Stomach (tissue), 9 donors: ENCODE results near the gene UBA7. TPM values are rescaled to one million over a fixed set of nuclear protein-coding genes. Genes with fewer than 3 reads are reported as not detected.

Experiments
- DNase-seq, 2 donors: peaks; one replicate each; pipeline versions ENCODE4 v3.0.0 to v3.0.0-alpha.2; 2013 to 2019
- H3K27ac ChIP-seq, 5 donors: fragments of 200-600 bp in 4 of 5; sonication (generic) in 4 of 5; one replicate each; pipeline ENCODE4 v1.5.1; 2013 to 2019; ENCODE audit warnings: mild to moderate bottlenecking in 1 of 5, moderate library complexity in 1 of 5
- H3K27me3 ChIP-seq, 3 donors: fragments of 200-600 bp; sonication (generic); one replicate each; pipeline ENCODE4 v1.5.1; 2017 to 2019; ENCODE audit warnings: mixed run types in 1 of 3
- H3K36me3 ChIP-seq, 4 donors: fragments of 200-600 bp; sonication (generic); 1 replicate in 3 of 4; 2 replicates in 1 of 4; pipeline ENCODE4 v1.5.1; 2016 to 2019
- H3K4me1 ChIP-seq, 4 donors: fragments of 200-600 bp; sonication (generic); one replicate each; pipeline ENCODE4 v1.5.1; 2016 to 2019
- H3K4me3 ChIP-seq, 4 donors: fragments of 200-600 bp; sonication (generic) in 3 of 4; one replicate each; pipeline ENCODE4 v1.5.1; 2016 to 2019; ENCODE audit warnings: mild to moderate bottlenecking in 1 of 4
- H3K9me3 ChIP-seq, 4 donors: fragments of 200-600 bp; sonication (generic); one replicate each; pipeline ENCODE4 v1.5.1; 2016 to 2019
- CTCF ChIP-seq, 7 experiments: fragments of 450-650 bp in 4 of 7; fragments of 200-600 bp in 3 of 7; sonication (generic) in 3 of 7; IDR thresholded peaks; one replicate each; pipeline ENCODE4 v1.5.1; 2016 to 2019; ENCODE audit warnings: antibody characterized with exemption in 7 of 7, control low read depth in 2 of 7, mild to moderate bottlenecking in 1 of 7
- EP300 ChIP-seq: sonication (generic); formaldehyde crosslinking; IDR thresholded peaks from one replicate; pipeline ENCODE4 v1.6.1; 2017; ENCODE audit warnings: antibody characterized with exemption
- POLR2A ChIP-seq, 4 donors: fragments of 450-650 bp; IDR thresholded peaks; one replicate each; pipeline ENCODE4 v1.6.1; 2016; ENCODE audit warnings: antibody characterized with exemption in 4 of 4, control low read depth in 2 of 4, mild to moderate bottlenecking in 1 of 4, moderate library complexity in 1 of 4
- POLR2AphosphoS5 ChIP-seq, 3 donors: sonication (generic); formaldehyde crosslinking; IDR thresholded peaks; one replicate each; pipeline ENCODE4 v1.6.1; 2016; ENCODE audit warnings: antibody characterized with exemption in 3 of 3
- WGBS, 5 donors: extraction: QIAGEN DNeasy Blood & Tissue Kit in 3 of 5; methylation state at CpG; one replicate each; pipeline versions ENCODE4 v1.1.5 to v1.1.7; 2013 to 2018; 5-methylcytosine and 5-hydroxymethylcytosine counted together
- intact Hi-C: fragments of 100-400 bp; cut with DNase I; formaldehyde crosslinking; loops from one replicate; pipeline ENCODE4 v1.15.1; 2023; ENCODE audit warnings: low total_unique reads
- polyA plus RNA-seq, 3 donors: library from polyadenylated mRNA; stranded (reverse); fragments of 200-250 nt; gene quantifications; one replicate each; pipeline ENCODE4 v1.2.3, GENCODE V29; 2013
- total RNA-seq, 5 donors: library from RNA; depleted of rRNA; stranded (reverse); fragments of >200 nt; gene quantifications; one replicate each; pipeline versions ENCODE4 v1.1.0 to v1.2.3, GENCODE V29; 2014 to 2016
- donor health status: healthy with polysubstance abuse.
- donor health status: Bipolar disorder and iron deficiency.
- donor health status: healthy.

The UBA7 gene
- total and polyA plus RNA-seq, 8 donors = 27.2 to 250 (median 59.9) TPM

GRCh38 chr3:49772703-49773102 lies 41.0 kb downstream of the UBA7 start:
- H3K4me3 ChIP-seq = no peak overlapping the region
- peaks cover 6 to 29% (median 27%) of the 10 kb centered on the region in 4 donors for H3K36me3 ChIP-seq
- intact Hi-C loops = no loop called here
- DNase-seq = no peak
- TF ChIP-seq POLR2A (IDR thresholded peaks at IDR 0.05) (no peak), EP300 (no peak), CTCF (IDR thresholded peaks at IDR 0.05) (no peak), POLR2AphosphoS5 (IDR thresholded peaks at IDR 0.05) (no peak)
- H3K27me3 ChIP-seq = no peaks in the 10 kb centered on the region
- H3K4me1 ChIP-seq = peaks cover 0 to 69% (median 15%) of the 10 kb centered on the region in 4 donors
- WGBS, 5 donors = 89 to 97% (median 96%) methylated on average over 2 of the region's 2 CpGs
- H3K27ac ChIP-seq = no peak overlapping the region
- no peaks in the 10 kb centered on the region for H3K9me3 ChIP-seq

- intact Hi-C loops = no loop called here
- WGBS, 5 donors = 61 to 82% (median 74%) methylated on average over 1 of the region's 1 CpG
- H3K9me3 ChIP-seq = no peaks in the 10 kb centered on the region
- no peak overlapping the region for H3K27ac ChIP-seq
- no peak overlapping the region for H3K4me3 ChIP-seq
- peaks cover 0 to 18% (median 15%) of the 10 kb centered on the region in 4 donors for H3K36me3 ChIP-seq
- peaks cover 0 to 65% (median 15%) of the 10 kb centered on the region in 4 donors for H3K4me1 ChIP-seq
- DNase-seq = no peak
- H3K27me3 ChIP-seq = no peaks in the 10 kb centered on the region
- TF ChIP-seq EP300 (no peak), CTCF (IDR thresholded peaks at IDR 0.05) (no peak), POLR2A (IDR thresholded peaks at IDR 0.05) (no peak), POLR2AphosphoS5 (IDR thresholded peaks at IDR 0.05) (no peak)
These were observed 42.3 kb downstream of the UBA7 start for GRCh38 chr3:49771340-49771938.

GRCh38 chr3:49769926-49770325 lies 43.8 kb downstream of the UBA7 start:
- peaks cover 0 to 19% (median 17%) of the 10 kb centered on the region in 4 donors for H3K36me3 ChIP-seq
- no peaks in the 10 kb centered on the region for H3K9me3 ChIP-seq
- no peak for TF ChIP-seq POLR2AphosphoS5 (IDR thresholded peaks at IDR 0.05)
- no peak for TF ChIP-seq EP300
- TF ChIP-seq POLR2A (IDR thresholded peaks at IDR 0.05) = no peak
- TF ChIP-seq CTCF (IDR thresholded peaks at IDR 0.05) = no peak
- intact Hi-C loops = no loop called here
- H3K4me1 ChIP-seq = peaks cover 0 to 52% (median 11%) of the 10 kb centered on the region in 4 donors
- H3K27me3 ChIP-seq = no peaks in the 10 kb centered on the region
- no peak overlapping the region for H3K4me3 ChIP-seq
- DNase-seq = no peak
- no peak overlapping the region for H3K27ac ChIP-seq

GRCh38 chr3:49769286-49769915 lies 44.4 kb downstream of the UBA7 start:
- H3K27me3 ChIP-seq = no peaks in the 10 kb centered on the region
- H3K9me3 ChIP-seq = no peaks in the 10 kb centered on the region
- TF ChIP-seq POLR2A (IDR thresholded peaks at IDR 0.05) (no peak), POLR2AphosphoS5 (IDR thresholded peaks at IDR 0.05) (no peak), CTCF (IDR thresholded peaks at IDR 0.05) (no peak)
- no peak overlapping the region for H3K27ac ChIP-seq
- peaks cover 0 to 47% (median 9%) of the 10 kb centered on the region in 4 donors for H3K4me1 ChIP-seq
- DNase-seq = no peak
- peaks cover 0 to 23% (median 17%) of the 10 kb centered on the region in 4 donors for H3K36me3 ChIP-seq
- 48 to 84% (median 59%) methylated on average over 3 of the region's 3 CpGs for WGBS, 5 donors
- no peak overlapping the region for H3K4me3 ChIP-seq
- intact Hi-C loops = no loop called here
